PC-9 (cell line): Measurements from ENCODE around the gene MERTK.
"Not testable (repeated sequence)": the region's sequence is repeated elsewhere in the genome, so short reads cannot be mapped to it uniquely, and the experiment has no call there.

Experiments used
- CTCF ChIP-seq: fragments of 200-600 bp; sonication (generic); conservative IDR thresholded peaks from 2 replicates; pipeline ENCODE4 v1.6.1; 2017; ENCODE audit warnings: mixed run types, antibody characterized with exemption, mild to moderate bottlenecking, moderate library complexity
- EZH2 ChIP-seq: fragments of 200-600 bp; sonication (generic); IDR thresholded peaks from 2 replicates; pipeline ENCODE4 v1.8.0; 2017; ENCODE audit warnings: antibody characterized with exemption, low read depth

- TF ChIP-seq EZH2, CTCF: not testable (repeated sequence)
Measured at GRCh38 chr2:112069794-112070193, 171.4 kb downstream of the MERTK start.
